RWPE2 (cell line): Measurements from ENCODE around the gene CCDC144A.
"Not testable (repeated sequence)": the region's sequence is repeated elsewhere in the genome, so short reads cannot be mapped to it uniquely, and the experiment has no call there.

Source experiments
- ATAC-seq: fragments of 200-7000 bp; cut with Tn5 transposase; 3 replicates; pipeline ENCODE4 v1.9.1; 2021; ENCODE audit warnings: low read depth
- DNase-seq: peaks from one replicate; pipeline ENCODE4 v3.0.0-alpha.2; 2020; ENCODE audit warnings: low spot score
- H3K27ac ChIP-seq: fragments of 450-650 bp; 2 replicates; pipeline ENCODE4 v1.5.1; 2017; ENCODE audit warnings: mild to moderate bottlenecking; ENCODE audit not compliant: poor library complexity, severe bottlenecking
- H3K27me3 ChIP-seq: fragments of 250-450 bp; sonication (Bioruptor Pico); 2 replicates; pipeline ENCODE4 v1.5.1; 2021; ENCODE audit warnings: mild to moderate bottlenecking, moderate library complexity; ENCODE audit not compliant: insufficient read depth, poor library complexity, severe bottlenecking
- H3K36me3 ChIP-seq: fragments of 250-450 bp; sonication (Bioruptor Pico); 2 replicates; pipeline ENCODE4 v1.5.1; 2020; ENCODE audit warnings: low read depth, mild to moderate bottlenecking, moderate library complexity
- H3K4me1 ChIP-seq: fragments of 250-450 bp; sonication (Bioruptor Pico); 2 replicates; pipeline ENCODE4 v1.5.1; 2021; ENCODE audit warnings: mild to moderate bottlenecking, moderate library complexity; ENCODE audit not compliant: insufficient read depth, poor library complexity, severe bottlenecking
- H3K4me3 ChIP-seq: fragments of 250-450 bp; sonication (Bioruptor Pico); 2 replicates; pipeline ENCODE4 v1.5.1; 2021; ENCODE audit warnings: mild to moderate bottlenecking, moderate library complexity; ENCODE audit not compliant: severe bottlenecking
- H3K9me3 ChIP-seq: fragments of 250-450 bp; sonication (Bioruptor Pico); 2 replicates; pipeline ENCODE4 v1.5.1; 2021; ENCODE audit warnings: mild to moderate bottlenecking, moderate library complexity; ENCODE audit not compliant: severe bottlenecking
- TF ChIP-seq, protein P1 (sequence below): fragments of 450-650 bp; IDR thresholded peaks from one replicate; pipeline ENCODE4 v1.5.1; 2017; ENCODE audit warnings: mild to moderate bottlenecking, moderate library complexity; ENCODE audit not compliant: poor library complexity, severe bottlenecking

CCDC144A gene

DNA sequence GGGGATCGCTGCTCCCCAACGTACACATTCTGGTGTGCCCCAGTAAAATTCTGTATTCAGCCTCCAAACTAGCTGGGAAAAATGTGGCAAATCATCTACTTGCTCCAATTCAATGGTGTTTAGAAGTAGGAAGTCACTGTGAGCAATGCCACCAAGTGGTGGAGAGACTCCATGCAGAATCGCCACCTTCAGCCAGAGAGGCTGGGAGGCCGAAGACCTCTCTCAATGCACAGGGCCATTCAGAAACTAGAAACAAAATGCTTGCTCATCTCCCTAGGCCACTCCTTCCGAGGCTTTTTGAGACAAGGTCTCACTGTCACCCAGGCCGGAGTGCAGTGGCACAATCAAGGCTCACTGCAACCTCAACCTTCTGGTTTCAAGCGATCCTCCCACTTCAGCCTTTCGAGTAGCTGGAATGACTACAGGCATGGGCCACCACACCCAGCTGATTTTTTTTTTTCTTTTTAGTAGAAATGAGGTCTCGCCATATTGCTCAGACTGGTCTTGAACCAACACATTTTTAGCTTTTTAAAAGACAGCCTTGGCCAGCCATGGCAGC, 100.4 kb downstream of the CCDC144A start:
- not testable (repeated sequence) for H3K4me3 ChIP-seq, H3K27ac ChIP-seq, DNase-seq, H3K36me3 ChIP-seq, ATAC-seq, H3K27me3 ChIP-seq, H3K4me1 ChIP-seq, H3K9me3 ChIP-seq

DNA sequence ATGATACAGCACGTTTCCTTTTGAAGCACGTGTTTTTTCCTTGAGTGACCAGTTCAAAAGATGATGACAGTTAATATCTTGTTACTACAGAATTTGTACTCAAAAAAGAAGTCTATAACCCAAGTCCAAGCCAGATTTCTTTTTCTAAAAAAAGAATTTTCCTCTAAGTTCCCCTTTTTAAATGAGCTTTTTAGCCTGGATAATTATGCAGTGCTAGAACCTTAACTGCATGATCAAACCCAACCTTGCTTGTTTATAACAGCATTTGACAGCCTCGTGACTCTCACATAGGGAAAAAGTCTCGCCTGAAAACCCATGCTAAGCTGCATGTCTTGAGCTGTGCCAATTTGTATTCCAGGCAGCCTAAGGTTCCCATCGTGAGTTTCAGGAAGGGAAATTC, 104.2 kb downstream of the CCDC144A start:
- ATAC-seq, H3K4me1 ChIP-seq, H3K4me3 ChIP-seq, DNase-seq, H3K9me3 ChIP-seq, H3K27ac ChIP-seq, H3K27me3 ChIP-seq, H3K36me3 ChIP-seq: not testable (repeated sequence)

DNA sequence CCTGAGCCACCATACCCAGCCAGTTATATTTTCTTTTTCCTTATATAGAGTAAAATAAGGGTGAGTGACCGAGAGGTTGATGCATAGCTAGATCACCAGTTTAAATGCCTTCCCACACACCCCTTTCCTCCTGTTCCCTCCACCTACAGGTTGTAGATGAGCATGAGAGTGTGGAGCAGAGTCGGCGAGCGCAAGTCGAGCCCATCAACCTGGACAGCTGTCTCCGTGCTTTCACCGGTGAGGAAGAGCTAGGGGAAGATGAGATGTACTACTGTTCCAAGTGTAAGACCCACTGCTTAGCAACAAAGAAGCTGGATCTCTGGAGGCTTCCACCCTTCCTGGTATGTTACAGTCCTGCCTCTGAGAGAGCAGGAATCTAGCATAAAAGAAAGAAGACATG, 105.9 kb downstream of the CCDC144A start:
- not testable (repeated sequence) for H3K27me3 ChIP-seq, DNase-seq, H3K9me3 ChIP-seq, H3K27ac ChIP-seq, ATAC-seq, H3K4me3 ChIP-seq, H3K36me3 ChIP-seq, H3K4me1 ChIP-seq

DNA sequence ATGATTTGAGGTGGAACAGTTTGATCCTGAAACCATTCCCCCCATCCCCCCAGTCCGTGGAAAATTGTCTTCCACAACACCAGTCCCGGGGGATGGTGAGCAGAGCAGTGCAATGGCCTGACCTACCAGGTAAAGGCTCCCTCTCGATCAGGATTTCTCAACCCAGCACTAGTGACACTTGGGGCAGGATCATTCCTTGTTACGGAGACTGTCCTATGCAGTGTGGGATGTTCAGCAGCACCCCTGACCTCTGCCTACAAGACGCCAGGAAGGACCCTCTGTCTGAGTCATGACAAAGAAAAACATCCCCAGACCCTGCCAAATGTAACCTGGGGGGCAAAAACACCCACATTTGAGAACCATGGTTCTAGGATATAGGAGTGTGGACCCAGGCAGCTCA, 114.8 kb downstream of the CCDC144A start:
- DNase-seq, ATAC-seq, H3K27ac ChIP-seq, H3K9me3 ChIP-seq, H3K4me3 ChIP-seq, H3K27me3 ChIP-seq, H3K36me3 ChIP-seq, H3K4me1 ChIP-seq: not testable (repeated sequence)

DNA sequence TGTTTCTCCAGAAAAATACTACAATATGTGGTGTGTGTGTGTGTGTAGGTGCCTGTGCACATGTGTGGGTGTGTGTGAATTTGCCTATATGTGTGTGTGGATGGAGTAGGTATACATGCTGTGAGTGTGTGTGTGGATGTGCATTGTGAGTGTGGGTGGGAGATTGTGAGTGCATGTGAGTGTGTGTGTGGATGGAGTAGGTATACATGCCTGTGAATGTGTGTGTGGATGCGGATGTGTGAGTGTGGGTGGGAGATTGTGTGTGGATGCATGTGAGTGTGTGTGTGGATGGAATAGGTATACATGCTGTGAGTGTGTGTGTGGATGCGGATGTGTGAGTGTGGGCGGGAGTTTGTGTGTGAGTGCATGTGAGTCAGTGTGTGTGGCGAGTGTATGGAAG, 116.6 kb downstream of the CCDC144A start:
- not testable (repeated sequence) for DNase-seq, H3K27me3 ChIP-seq, ATAC-seq, H3K36me3 ChIP-seq, H3K27ac ChIP-seq, H3K4me1 ChIP-seq, H3K9me3 ChIP-seq, H3K4me3 ChIP-seq

DNA sequence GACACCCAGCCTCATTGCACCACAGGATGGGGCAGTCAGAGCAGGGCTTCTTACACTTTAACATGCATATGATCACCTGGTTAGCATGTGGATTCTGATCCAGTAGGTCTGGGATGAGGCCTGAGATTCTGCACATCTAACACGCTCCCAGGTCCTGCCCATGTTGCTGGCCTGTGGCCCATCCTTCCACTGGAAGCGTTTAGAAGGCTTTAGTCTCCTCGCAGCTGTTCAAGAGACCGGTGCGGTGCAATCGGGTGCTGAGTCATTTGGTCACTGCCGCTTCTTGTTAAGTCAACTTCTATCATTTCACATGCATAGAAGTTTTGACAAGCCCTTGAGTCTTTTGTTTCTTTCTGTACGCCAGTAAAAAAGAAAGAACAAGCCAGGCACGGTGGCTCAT, 117.6 kb downstream of the CCDC144A start:
- not testable (repeated sequence) for H3K36me3 ChIP-seq, H3K4me3 ChIP-seq, DNase-seq, H3K27ac ChIP-seq, H3K9me3 ChIP-seq, H3K27me3 ChIP-seq, H3K4me1 ChIP-seq, ATAC-seq

DNA sequence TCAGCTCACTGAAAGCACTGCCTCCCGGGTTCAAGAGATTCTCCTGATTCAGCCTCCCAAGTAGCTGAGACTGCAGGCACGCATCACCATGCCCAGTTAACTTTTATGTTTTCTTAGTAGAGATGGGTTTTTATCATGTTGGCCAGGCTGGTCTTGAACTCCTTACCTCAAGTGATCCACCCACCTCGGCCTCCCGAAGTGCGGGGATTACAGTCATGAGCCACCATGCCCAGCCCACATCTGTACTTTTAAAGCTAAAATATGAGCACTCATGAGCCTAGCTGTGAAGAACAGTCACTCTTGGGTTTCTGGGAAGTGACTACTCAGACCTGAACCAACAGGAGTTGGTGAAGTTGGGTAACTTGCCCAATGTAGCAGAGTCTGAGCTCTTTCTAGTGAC, 120.2 kb downstream of the CCDC144A start:
- not testable (repeated sequence) for ATAC-seq, DNase-seq, H3K27ac ChIP-seq, H3K36me3 ChIP-seq, H3K4me1 ChIP-seq, H3K9me3 ChIP-seq, H3K27me3 ChIP-seq, H3K4me3 ChIP-seq

DNA sequence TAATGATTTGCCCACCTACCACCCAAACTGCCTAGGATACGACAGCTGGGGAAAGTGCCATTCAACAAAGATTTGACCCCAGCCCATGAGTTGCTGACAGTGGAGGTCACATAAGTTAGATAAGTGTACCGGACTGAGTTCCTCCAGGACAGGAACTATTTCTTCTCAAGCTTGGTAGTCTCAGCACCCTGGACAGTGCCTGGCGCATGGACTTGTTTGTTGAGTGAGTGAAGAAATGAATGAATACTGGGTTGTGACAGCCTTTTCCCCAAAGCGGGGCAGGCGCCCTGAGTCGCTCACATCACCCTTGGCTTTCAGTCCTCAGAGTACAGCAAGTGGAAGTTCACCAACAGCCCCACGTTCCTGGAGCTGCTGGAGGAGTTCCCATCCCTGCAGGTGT, 122.1 kb downstream of the CCDC144A start:
- H3K27ac ChIP-seq, H3K9me3 ChIP-seq, H3K4me1 ChIP-seq, H3K4me3 ChIP-seq, DNase-seq, ATAC-seq, H3K27me3 ChIP-seq, H3K36me3 ChIP-seq: not testable (repeated sequence)

DNA sequence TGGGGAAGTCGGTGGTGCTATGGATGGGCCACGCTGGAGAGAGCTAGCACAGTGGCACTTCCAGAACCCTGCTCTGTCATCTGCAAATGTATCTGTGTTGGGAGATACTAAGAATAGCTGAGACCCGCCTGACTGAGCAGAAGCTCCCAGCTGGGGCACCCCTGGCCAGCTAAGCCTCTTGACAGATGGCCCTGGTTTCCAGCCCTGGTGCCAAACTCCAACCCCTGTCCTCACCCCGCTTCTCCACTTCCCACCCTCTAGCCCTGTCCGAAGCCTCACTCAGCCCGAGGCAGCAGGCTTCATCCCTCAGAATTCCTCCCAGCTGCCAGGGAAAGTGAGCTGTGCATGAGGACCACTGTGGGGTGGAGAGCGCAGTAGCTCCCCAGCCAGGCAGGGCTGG, 124.4 kb downstream of the CCDC144A start:
- TF ChIP-seq, protein P1, sequence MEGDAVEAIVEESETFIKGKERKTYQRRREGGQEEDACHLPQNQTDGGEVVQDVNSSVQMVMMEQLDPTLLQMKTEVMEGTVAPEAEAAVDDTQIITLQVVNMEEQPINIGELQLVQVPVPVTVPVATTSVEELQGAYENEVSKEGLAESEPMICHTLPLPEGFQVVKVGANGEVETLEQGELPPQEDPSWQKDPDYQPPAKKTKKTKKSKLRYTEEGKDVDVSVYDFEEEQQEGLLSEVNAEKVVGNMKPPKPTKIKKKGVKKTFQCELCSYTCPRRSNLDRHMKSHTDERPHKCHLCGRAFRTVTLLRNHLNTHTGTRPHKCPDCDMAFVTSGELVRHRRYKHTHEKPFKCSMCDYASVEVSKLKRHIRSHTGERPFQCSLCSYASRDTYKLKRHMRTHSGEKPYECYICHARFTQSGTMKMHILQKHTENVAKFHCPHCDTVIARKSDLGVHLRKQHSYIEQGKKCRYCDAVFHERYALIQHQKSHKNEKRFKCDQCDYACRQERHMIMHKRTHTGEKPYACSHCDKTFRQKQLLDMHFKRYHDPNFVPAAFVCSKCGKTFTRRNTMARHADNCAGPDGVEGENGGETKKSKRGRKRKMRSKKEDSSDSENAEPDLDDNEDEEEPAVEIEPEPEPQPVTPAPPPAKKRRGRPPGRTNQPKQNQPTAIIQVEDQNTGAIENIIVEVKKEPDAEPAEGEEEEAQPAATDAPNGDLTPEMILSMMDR: no peak
- Histone ChIP-seq H3K27ac (no peak overlapping the region), H3K9me3 (no peaks in the 10 kb centered on the region), H3K4me1 (no peaks in the 10 kb centered on the region), H3K4me3 (no peak overlapping the region), H3K27me3 (no peaks in the 10 kb centered on the region), H3K36me3 (no peaks in the 10 kb centered on the region)
- DNase-seq (no peak), ATAC-seq (no peak)
